Ecto neural progenitor cell (in vitro differentiated cells): ENCODE measurements around the gene MAN1A2.
"Not testable (repeated sequence)": the region's sequence is repeated elsewhere in the genome, so short reads cannot be mapped to it uniquely, and the experiment has no call there.

ENCODE experiments used
- DNase-seq: peaks from one replicate; pipeline ENCODE4 v3.0.0-alpha.2; 2018; ENCODE audit warnings: low spot score

Gene MAN1A2

DNA sequence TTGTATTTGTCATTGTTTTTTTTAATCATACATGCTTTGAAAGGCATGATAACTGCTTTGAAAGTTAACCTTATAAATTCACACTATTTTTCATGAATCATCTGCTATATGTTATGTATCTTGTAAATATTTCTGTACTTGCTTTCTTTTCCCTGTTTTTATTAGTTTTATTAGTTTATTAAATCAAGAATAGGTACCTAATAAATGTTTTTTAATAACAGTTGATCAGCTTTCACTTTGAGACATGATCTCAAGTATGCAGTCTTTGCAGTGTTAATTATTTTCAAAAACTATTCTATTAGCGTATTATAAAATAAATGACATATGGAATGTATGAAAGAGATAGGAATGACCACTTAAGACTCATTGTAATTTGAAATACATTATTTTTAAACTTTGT lies 127.8 kb downstream of the MAN1A2 start:
- DNase-seq = no peak

DNA sequence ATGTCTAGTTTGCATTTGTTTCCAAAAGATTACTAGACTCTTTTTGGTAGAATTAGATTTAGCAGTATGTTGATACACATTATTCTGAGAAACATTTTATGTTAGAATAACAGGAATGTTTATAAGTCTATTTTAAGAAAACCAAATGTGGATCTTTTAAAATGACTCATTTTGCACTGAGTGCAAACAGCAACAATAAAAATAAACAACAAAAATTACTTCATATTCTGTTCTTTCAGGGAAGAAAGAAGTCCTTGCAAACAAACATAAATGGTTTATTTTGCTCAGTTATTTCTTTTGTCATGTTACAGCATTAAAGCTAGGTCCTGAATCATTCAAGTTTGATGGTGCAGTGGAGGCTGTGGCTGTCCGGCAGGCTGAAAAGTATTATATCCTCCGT lies 131.8 kb downstream of the MAN1A2 start:
- DNase-seq = no peak

DNA sequence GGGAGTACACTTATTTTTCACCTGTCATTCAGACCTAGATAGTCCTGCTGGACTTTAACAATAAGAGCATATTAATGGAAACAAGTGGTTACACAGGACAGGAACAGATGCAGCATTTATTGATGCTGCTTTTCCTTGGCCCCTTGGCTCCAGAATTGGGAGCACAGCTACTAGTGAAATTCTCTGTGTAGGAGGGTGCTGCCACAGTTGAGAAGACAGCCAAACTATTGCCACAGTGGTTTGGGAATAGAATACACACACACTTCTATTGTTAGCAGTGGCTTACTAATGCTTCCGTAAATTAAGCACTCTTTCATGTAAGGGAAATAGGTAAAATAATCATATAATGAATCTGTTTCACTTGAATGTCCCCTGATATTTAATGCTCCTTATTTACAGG lies 133.3 kb downstream of the MAN1A2 start:
- no peak for DNase-seq

DNA sequence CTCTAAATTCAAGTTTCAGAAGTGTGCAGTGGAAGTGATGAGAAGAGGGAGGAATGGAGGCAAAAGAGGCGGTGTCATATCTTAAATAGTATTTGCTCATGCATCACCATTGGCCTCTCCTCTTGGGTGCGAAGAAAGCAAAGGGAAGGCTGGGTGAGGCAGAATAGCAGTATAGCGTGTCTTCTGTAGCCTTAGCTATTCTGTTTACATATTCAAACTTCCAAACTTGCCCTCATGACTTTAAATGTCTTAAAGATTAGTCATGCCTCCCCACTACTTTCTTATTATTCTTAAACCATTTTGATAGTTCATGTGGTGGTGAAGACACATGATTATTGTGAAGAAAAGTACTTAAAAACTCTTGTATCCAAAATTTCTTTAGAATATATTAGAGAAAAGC lies 134.0 kb downstream of the MAN1A2 start:
- DNase-seq = no peak

DNA sequence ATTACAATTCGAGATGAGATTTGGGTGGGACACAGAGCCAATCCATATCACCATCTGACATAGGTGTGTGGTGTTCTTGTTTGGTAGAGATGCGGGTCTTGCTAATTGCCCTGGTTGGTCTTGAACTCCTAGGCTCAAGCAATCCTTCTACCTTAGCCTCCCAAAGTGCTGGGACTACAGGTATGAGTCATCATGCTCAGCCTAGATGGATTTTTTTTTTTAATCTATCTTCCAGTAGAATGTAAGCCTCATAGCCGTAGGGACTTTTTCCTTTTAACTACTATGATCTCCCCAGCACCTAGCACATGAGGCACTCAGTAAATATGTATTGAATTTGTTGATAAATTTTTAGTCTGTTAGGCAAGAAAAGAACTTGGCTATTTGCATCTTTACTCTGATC lies 144.0 kb downstream of the MAN1A2 start:
- no peak for DNase-seq

DNA sequence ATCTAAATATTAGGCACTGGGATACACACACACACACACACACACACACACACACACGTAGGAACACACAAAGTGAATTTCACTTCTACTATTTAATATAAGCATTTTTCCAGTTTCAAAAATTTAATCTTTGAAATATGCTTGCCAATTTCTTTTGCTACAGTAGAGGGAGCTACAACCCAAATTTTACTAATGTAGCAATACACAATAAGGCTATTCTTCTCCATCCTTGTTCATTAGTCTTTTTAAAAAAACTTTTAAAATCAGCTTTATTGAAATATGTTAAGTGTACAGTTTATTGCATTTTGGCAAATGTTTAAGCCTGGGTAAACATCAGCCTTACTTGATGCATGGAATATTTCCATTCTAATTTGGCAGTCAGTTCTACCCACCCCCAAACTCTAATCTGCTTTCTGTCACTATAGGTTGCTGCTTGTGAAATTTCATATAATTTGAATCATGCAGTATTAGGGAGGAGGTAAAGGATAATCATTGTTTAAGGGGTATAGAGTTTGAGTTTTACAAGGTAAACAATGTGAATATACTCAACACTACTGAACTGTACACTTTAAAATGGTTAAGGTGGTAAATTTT lies 145.6 kb downstream of the MAN1A2 start:
- no peak for DNase-seq

DNA sequence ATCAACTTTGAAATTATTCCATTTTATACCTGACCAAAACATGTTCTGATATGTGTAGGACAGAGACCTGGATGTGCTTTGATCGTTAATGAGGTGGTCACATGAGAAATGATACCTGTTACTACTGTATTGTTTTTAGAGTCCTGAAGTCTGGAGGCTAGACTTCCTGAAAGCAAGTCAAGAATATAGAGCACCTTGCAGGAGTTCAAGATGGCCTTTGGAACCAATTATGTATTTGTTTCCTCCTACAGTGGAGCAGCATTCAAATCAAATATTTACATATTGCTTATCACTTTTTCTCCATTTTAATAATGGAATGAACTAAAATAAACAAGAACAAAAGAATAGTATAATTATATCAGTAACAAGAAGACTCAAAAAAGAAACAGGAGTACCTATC lies 155.9 kb downstream of the MAN1A2 start:
- DNase-seq = no peak

DNA sequence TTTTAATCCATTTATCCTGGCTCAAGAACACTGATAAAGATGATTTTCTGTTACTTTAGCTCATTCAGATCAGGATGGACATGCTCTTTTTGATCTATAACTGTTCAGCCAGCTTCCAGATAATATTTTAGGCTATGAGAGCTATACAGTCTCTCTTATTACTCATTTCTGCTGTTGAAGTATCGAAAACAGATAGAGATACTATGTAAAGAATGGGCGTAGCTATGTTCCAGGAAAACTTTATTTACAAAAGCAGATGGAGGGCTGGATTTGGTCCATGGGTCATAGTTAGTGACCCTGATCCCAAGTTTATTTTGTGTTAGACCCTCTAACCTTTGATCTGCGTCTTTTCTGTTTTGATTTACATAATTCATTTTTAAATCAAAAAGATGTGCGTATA lies 159.8 kb downstream of the MAN1A2 start:
- DNase-seq = no peak

DNA sequence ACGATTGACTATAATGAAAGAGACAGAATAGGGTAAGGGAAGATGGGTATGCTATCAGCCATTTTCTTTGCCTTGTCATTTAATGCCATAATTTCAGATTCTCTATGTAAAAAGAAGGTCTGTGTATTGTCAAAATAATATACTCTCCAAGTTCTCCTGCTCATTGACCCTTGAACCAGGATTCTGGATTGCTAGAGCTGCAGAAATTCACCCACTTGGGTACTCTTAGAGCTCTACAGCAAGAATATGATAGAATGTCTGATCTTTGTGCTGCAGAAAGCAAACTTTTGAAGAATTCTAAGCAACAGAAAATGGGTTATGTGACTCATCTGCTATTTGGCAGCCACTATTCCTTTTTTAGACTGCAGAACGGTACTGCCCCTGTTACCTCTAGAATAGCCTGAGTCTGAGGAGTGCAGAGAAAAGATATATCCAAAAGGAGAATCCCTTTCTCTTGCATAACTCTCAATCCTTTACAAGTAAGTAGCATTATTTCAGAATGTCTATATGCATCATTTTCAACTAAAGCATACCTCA lies 160.4 kb downstream of the MAN1A2 start:
- no peak for DNase-seq

DNA sequence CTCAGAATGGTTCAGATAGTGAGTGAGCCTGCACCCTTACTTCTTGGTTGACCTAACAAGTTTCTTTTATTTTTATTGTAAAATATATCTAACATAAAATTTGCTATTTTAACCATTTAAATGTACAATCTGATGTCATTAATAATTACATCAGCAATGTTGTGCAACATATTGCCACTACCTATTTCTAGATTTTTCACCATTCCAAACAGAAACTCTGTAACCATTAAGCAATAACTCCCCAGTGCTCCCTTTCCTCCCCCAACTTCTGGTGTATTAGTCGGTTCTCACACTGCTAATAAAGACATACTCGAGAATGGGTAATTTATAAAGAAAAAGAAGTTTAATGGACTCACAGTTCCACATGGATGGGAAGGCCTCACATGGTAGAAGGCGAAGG lies 162.4 kb downstream of the MAN1A2 start:
- DNase-seq = no peak

DNA sequence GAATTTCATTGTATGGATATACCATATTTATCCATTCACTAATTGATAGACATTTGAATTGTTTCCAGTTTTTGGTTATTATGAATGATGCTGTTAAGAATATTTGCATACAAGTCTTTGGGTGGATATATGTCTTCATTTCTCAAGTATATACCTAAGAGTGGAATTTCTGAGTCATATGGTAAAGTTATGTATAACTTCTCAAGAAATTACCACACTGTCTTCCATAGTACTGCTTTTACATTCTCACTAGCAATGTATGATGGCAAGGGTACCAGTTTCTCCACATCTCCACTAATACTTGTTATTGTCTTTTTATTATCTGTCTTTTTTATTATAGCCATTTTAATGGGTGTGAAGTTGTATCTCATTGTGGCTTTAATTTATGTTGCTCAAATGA lies 164.0 kb downstream of the MAN1A2 start:
- no peak for DNase-seq

DNA sequence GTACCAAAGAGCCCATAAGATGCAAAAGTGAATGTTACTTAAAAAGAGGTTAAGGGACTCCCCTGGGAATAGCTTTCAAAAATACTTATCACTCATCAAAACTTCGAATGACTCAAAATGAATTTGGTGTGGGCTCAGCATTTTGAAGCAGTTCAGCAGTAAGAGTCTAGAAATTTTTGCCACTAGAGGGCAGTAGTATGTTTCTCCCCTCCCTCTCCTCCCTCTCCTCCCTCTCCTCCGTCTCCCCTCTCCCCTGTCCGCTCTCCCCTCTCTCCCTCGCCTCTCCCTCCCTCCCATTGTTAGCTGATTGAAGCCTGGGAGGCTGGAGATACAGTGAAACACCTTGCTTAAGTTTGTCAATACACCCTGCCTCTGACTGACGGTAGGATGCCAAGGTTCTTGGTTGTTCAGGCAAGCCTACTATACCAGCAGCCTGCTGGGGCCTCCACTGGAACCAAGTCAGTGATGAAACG lies 167.8 kb downstream of the MAN1A2 start:
- DNase-seq = peak; percentile 59

DNA sequence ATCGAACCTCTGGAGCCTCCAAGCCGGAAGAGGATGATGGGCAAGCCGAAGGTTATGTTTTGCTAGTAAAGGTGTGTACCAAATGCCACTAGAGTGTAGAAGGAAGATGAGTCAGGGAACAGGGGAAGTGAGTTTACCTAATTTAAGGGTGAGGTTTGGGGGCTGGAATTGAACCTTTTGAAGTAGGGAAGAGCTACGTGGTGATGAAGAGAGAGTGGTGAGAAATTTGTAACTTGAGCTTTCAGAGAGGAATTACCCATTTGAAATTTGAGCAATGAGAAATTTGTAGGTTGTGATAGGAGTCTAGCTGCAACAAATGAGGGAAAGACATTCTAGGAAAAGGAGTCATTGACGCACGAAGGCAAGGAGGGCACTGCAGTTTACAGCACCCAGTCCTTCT lies 168.6 kb downstream of the MAN1A2 start:
- DNase-seq = no peak

DNA sequence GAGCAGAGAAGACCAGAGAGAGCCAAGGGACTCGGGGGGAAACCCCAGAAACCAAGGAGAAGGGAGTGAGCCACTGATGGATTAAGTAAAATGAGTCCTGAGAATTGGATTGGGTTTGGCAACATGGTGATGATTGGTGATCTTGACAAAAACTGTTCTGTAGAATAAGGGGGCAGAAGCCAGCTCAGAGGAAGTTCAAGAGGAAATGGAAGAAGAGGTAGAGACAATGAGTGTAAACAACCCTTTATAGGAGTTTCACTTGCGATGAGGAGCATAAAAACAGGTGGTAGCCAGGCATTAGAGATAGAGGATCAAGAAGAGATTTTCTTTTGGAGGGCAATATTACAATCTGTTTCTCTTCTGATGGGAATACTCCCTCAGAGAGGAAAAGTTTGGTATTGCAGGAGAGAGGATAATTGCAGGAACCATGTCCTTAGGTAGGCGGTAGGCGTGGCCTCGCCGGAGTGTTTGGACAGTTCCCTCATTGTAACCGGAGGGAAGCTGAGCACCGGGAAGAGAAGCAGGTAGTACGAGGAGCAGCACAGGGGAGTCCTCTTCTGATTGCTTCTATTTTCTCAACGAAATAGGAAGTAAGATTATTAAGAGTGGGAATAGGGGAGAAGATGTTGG lies 170.2 kb downstream of the MAN1A2 start:
- no peak for DNase-seq

DNA sequence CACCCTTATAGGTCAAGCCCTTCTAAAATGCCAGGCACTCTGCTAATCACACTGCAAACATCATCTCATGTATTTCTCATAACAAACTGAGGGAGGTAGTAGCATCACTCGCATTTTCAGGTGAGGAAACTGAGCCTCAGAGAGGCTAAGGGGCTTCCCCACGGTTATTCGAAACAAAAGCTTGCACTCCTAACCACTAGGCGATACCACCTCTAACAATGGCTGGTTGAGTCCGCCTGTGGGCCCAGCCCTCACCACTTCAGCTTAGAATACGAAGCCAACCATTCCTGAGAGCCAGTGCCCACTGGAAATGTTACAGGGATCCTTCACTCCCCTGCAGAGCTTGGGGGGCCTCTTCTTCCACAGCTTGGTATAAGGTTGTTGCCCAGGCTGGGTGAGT lies 173.3 kb downstream of the MAN1A2 start:
- DNase-seq = no peak

DNA sequence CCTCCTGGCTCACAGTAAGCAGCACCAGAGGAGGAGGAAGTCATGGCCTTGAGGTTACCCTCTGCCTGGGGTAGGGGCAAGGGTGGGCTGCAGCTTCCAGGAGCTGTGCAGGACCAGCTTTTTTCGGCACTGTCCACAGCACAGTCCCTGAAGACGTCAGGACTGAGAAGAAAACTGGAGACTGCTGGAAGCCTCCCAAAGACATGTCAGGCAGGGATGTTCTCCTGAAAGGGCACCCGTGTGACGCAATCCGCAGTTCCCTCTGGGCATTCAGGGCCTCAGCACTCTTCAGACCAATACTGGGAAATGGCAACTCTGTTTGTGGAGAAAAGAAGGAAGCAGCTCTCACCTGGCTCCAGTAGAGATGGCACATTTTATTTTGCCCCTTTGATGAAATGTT lies 173.8 kb downstream of the MAN1A2 start:
- no peak for DNase-seq

DNA sequence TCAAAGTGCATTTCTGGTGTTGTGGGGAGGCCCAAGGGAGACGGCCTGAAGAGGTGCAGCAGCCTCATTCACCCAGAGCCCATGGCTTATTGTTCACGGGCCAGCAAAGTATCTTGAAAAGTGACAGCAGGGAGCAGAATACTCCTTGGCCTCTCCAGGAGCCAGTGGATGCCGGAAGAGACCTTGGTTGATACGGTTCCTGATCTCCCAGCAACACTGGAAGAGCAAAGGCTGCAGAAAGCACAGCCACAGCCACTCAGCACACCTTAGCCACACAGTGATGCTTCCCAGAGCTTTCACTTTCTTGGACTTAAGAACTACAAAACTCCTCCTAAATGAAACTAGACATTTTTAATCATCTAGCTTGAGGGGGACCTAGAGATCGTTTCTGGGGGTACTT lies 174.3 kb downstream of the MAN1A2 start:
- no peak for DNase-seq

DNA sequence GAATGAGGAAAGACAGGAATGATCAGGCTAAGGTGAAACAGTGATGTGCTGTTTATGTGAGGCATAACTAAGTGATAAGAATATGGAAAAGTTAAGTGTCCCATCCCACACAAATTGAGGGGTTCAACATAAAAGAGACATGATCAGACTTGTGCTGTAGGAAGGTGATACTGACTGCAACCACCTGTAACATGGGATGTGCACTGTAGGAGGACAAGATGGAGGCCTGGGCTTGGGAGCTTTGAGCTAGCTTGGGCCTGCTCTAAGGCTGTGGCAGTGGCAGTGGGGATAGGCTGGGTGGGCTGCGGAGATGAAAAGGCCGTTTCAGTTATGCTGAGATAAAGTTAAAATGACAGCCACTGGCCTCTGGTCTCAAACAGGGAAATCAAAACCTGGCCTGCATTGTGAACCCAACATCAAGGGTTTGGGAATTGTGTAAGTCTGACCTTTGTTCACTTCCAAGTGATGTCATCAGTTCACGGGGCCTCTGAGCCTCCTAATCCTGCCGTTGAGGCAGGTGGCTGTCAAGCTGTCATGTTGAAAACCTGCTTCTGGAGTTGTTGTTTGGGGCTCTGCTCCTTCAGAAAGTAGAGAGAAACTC lies 177.4 kb downstream of the MAN1A2 start:
- no peak for DNase-seq

DNA sequence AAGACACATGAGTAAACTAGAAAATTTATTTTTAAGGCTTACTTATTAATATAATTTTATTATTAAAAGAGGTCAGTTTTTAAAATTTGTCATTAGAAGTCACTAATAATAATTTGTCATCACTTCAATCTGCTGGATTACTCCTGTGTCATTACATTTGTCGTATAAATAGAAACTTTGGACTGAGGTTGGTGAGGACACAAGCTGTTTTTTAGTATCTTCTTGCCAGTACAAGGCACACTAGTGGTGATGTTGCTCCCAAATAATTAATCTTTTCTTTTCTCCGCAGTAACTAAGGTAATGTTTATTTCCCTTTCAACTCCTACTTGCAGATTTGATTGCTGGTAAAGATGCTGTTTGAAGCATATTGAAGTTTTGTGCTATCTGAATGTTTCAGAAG lies 179.2 kb downstream of the MAN1A2 start:
- no peak for DNase-seq

DNA sequence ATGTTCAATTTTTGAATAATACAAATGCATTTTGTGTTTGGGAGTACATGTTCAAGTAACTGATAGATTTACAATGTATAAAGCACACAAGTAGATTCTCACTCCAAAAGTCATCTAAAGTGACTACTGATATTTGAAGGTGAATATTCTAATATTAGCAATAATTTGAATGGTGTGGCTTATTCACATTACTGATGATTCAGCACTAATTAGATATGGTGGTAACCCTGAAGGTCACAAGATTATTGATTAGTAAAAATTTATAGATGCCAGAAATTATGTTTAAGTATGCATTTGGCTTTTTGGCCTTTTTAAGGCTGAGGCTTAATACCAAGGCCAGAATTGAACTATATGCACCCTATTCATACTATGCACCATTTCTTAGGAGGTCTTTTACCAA lies 186.2 kb downstream of the MAN1A2 start:
- no peak for DNase-seq

DNA sequence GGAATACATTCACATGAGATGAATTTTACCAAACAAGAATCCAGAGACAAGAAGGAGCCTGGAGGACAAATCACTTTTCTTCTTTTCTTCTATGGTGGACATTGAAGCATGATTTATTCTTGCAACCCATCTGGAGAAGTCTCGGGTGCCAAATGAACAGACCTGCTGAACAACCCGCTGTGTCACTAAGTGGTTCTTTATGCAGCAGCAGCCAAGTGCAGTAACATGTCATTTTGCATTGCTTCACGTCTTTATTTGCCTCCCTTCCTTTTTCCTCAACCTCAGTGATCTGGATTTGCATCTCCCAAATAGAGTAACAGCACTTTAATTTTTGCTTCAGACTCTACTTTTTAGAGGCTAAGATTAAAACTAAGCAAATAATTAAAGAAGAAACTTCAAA lies 188.6 kb downstream of the MAN1A2 start:
- DNase-seq = no peak

DNA sequence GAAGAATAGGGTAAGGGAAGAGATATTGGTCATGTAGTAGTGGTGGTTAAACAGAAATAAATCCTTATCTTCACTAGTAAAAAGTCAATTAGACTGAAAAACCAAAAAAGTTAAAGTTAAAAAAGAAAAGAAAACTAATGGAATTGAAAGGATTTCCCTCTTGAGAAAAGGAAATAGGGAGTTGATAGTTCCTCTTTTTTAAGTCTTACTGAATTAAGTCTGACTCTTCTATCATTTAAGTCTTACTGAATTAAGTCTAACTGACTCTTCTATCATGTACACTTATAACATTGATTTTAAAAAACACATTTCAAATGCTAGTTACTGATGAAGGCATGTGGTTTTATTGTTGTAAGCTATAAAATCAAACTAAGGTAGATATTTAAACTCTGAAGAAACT lies 189.1 kb downstream of the MAN1A2 start:
- no peak for DNase-seq

DNA sequence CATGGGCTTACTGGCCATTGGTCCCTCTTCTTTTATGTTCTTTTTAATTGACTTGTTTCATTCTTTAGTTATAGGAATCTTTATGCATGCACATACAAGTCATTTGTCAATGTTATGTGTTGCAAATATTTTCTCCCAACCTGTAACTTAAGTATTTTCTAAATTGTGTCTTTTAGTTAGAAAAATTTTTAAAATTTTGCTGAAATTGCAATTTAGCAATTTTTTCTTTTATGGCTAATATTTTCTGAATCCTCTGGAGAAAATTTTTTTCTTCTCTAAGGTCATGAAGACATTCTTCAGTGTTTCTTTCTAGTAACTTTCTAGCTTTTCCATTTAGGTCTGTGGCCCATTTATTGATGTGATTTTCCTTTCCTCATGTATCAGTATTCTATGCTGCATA lies 189.7 kb downstream of the MAN1A2 start:
- DNase-seq = no peak

DNA sequence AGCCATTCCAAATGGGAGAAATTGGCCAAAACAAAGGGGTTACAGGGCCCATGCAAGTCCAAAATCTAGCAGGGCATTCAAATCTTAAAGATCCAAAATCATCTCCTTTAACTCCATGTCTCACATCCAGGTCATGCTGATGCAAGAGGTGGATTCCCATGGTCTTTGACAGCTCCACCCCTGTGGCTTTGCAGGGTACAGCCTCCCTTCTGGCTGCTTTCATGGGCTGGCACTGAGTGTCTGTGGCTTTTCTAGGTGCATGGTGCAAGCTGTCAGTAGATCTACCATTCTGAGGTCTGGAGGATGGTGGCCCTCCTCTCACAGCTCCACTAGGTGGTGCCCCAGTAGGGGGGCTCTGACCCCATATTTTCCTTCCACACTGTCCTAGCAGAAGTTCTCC lies 191.2 kb downstream of the MAN1A2 start:
- DNase-seq = not testable (repeated sequence)
